ENCODE results near the gene ANKS1B. TPM values are rescaled to one million over a fixed set of nuclear protein-coding genes. Genes with fewer than 3 reads are reported as not detected.

The ANKS1B gene
- total and polyA plus RNA-seq, 10 of the 15 experiments (the other 5 are each of a cell fraction or from before 2014, with no cell fraction given): 0.16 to 1.3 (median 0.82) TPM; not detected in 7

DNA sequence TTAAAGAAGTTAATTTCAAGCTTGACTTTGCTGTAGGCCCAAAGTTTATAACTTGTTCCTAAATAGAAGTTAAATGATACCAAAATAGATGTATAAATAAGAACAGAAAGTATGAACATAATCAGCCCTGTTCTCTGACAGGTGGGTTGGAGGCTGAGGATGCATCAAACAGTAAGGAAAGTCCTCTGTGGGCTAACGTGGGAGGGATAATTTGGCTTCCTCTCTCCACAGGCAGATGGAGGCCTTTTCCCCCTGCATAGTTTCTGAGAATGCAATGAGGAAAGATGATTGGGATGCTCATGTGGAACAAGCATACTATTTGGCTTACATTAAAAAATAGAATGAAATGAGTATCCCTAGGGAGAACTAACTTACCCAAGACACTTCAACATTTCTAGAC is 280.7 kb downstream of the ANKS1B start (continued):
- TF ChIP-seq YBX1 (IDR thresholded peaks at IDR 0.05): no peak
- no peak for TF ChIP-seq BCL3 (IDR thresholded peaks at IDR 0.05; ENCODE audit: borderline replicate concordance, insufficient read depth, low read depth, low read length, poor library complexity, severe bottlenecking)

DNA sequence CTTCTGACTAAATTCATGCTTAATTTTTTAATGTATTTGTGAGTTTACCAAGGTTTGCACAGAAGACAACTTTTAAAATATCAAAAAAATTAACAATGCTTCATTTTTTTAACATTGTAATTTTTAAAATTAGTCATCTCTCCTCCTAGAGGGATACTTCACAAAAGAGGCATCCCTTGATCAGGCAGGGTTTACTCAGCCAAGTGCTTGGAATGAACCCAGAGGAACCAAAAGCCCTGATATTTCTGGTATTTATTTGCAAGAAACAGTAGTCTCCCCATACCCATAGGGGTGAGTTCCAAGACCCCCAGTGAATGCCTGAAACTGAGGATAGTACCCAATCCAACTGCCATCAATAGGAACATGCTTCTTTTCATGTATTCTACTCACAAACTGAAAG is 284.7 kb downstream of the ANKS1B start:
- CTCF ChIA-PET: interaction anchor here (0.6 kb wide), 1 partner anchor 703 kb away, joined by 6 read pairs; no protein-coding TSS in a partner anchor
- H3K9me3 ChIP-seq (replicated peaks; ENCODE audit: control insufficient read depth, insufficient read depth, low read length): no peaks in the 10 kb centered on the region
- H4K20me1 ChIP-seq (ENCODE audit: control insufficient read depth, insufficient read depth): no peaks in the 10 kb centered on the region
- no peaks in the 10 kb centered on the region for H3K79me2 ChIP-seq (ENCODE audit: control insufficient read depth, insufficient read depth, low read length)
- H3K4me2 ChIP-seq (ENCODE audit: control insufficient read depth, insufficient read depth): no peak overlapping the region
- FAIRE-seq (no peak), DNase-seq (ENCODE audit: low read depth, low spot score) (no peak), ATAC-seq (no peak)
- BruUV-seq (replicated peaks): no TSS peak
- H3K4me3 ChIP-seq: no peak overlapping the region
- H3K9ac ChIP-seq (ENCODE audit: control insufficient read depth, insufficient read depth, low read length): no peak overlapping the region
- TF ChIP-seq CUX1 (IDR thresholded peaks at IDR 0.05; ENCODE audit: insufficient replicate concordance, low read depth, low read length) (no peak), SUZ12 (IDR thresholded peaks at IDR 0.05; ENCODE audit: unreplicated experiment) (no peak), E2F8 (IDR thresholded peaks at IDR 0.05; ENCODE audit: low read depth, partially characterized antibody) (no peak)
- no peak overlapping the region for H2AFZ ChIP-seq (ENCODE audit: control insufficient read depth, low read depth, low read length)
- POLR2A ChIA-PET: no interaction called here
- H3K4me1 ChIP-seq (ENCODE audit: control insufficient read depth, insufficient read depth, low read length): no peaks in the 10 kb centered on the region
- H3K27me3 ChIP-seq (replicated peaks in 1 of 2; ENCODE audit: control insufficient read depth in 2 of 2, insufficient read depth in 2 of 2, low read length in 1 of 2): no peaks in the 10 kb centered on the region
- in situ Hi-C loops (cut with MboI): no loop called here
- intact Hi-C loops (cut with micrococcal nuclease; ENCODE audit: unreplicated experiment): no loop called here
- H3K36me3 ChIP-seq (ENCODE audit: control insufficient read depth in 2 of 2, insufficient read depth in 2 of 2, low read length in 1 of 2): no peaks in the 10 kb centered on the region
- no peak overlapping the region for H3K27ac ChIP-seq (ENCODE audit: control insufficient read depth, insufficient read depth)
- RAD21 ChIA-PET (ENCODE audit: unreplicated experiment): no interaction called here
- SMC1A ChIA-PET (ENCODE audit: uncharacterized antibody, unreplicated experiment): interaction anchor here (0.9 kb wide), 1 partner anchor 10 kb away, joined by 4 read pairs; no protein-coding TSS in a partner anchor
